ENCODE measurements around the gene PARD3B. TPM values are rescaled to one million over a fixed set of nuclear protein-coding genes. Genes with fewer than 3 reads are reported as not detected.

PARD3B gene
- total RNA-seq, 1 experiment from 2014 or later, result 5.1 TPM

DNA sequence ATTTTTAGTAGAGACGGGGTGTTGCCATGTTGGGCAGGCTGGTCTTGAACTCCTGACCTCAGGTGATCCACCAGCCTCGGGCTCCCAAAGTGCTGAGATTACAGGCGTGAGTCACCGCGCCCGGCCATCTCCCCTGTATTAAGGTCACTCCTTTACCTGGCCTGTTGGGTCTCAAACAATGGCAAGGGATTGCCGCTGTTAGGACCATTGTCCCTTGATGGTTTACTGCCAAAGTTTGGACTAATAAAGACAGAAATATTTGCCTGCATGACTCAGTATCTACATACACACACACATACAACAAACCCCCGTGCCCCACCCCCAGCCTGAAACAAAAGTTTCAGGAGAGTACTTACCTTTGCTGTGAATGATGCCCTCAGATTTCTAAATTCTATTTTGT, 16.5 kb downstream of the PARD3B start:
- Histone ChIP-seq H3K36me3 (no peaks in the 10 kb centered on the region), H3K27me3 (no peaks in the 10 kb centered on the region), H3K4me1 (no peaks in the 10 kb centered on the region), H3K9me3 (replicated peaks) (peaks cover 7% of the 10 kb centered on the region), H3K27ac (no peak overlapping the region), H3K4me3 (no peak overlapping the region)
- no peak for DNase-seq

DNA sequence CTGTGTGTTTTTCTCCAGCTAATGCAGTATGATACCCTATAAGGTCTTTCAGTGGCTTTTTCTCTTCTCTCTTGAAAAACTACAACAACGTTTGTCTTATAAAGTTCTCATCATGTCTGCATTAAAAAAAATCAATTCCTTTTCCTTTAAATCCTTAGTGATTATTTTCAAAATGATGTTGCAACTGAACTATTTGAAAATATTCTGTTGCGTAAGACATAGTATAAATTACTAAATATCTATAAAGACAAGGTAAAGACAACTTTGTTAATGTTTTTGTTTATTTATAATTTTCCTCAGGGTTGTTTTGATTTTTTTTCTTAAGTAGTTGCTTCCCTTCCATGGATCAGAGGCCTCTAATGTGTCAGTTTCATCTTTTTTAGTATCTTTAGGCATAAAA, 21.2 kb downstream of the PARD3B start:
- H3K4me3 ChIP-seq, result no peak overlapping the region
- no peaks in the 10 kb centered on the region for H3K4me1 ChIP-seq
- no peaks in the 10 kb centered on the region; the same call in 1 of the 2 replicates for H3K9me3 ChIP-seq (replicated peaks)
- no peaks in the 10 kb centered on the region for H3K36me3 ChIP-seq
- DNase-seq, result no peak
- H3K27me3 ChIP-seq, result no peaks in the 10 kb centered on the region
- no peak overlapping the region for H3K27ac ChIP-seq

- H3K9me3 ChIP-seq (replicated peaks), result no peaks in the 10 kb centered on the region; the same call in 1 of the 2 replicates
- no peaks in the 10 kb centered on the region for H3K36me3 ChIP-seq
- DNase-seq, result no peak
- H3K27me3 ChIP-seq, result no peaks in the 10 kb centered on the region
- H3K4me3 ChIP-seq, result no peak overlapping the region
- no peak overlapping the region for H3K27ac ChIP-seq
- no peaks in the 10 kb centered on the region for H3K4me1 ChIP-seq
These were observed 25.1 kb downstream of the PARD3B start for GRCh38 chr2:204570421-204570820.

- Histone ChIP-seq H3K4me1 (no peaks in the 10 kb centered on the region), H3K27ac (no peak overlapping the region), H3K27me3 (no peaks in the 10 kb centered on the region), H3K36me3 (no peaks in the 10 kb centered on the region), H3K9me3 (replicated peaks) (no peaks in the 10 kb centered on the region; the same call in 1 of the 2 replicates), H3K4me3 (no peak overlapping the region)
- no peak for DNase-seq
These were observed 25.8 kb downstream of the PARD3B start for GRCh38 chr2:204571041-204571440.

DNA sequence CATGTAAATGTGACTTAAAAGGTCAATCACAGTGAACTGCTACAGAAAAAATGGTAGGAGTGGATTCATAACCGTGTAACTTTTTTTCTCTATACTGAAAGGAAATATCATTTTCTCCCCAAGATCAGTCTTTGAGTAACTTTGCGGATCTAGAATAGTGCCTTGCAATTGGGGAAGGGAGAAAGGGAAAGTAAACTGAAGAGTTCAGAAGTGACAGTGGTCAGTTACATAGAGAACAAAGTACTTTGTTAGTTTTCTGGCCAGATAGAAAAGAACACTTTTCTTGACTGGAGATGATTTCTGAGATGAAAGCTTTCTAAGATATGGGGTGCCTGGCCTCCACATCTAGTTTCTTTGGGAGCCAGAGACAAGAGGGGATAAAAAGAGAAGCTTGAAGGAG, 26.6 kb downstream of the PARD3B start:
- no peak overlapping the region for H3K4me3 ChIP-seq
- no peaks in the 10 kb centered on the region for H3K27me3 ChIP-seq
- no peaks in the 10 kb centered on the region for H3K9me3 ChIP-seq (replicated peaks)
- no peak for DNase-seq
- H3K27ac ChIP-seq, result no peak overlapping the region
- no peaks in the 10 kb centered on the region for H3K4me1 ChIP-seq
- H3K36me3 ChIP-seq, result no peaks in the 10 kb centered on the region

DNA sequence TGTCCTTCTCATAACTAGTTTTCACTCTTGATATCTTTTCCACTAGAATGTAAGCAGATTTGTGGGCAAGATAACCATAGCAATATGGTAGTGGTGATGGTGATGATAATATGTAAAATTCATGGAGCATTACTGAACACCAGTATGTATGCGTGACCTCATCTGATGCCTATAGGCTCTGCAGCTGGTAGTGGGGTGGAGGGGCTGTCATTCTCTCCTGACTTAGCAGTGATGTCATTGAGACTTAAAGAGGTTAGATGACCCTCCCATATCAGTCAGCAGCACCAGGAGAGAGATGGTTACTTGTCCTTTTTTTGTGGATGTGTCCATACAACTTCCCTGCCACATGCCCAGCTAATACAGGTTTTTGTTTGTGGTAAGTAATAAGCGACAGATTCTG, 27.9 kb downstream of the PARD3B start:
- H3K27me3 ChIP-seq, result no peaks in the 10 kb centered on the region
- H3K4me3 ChIP-seq, result no peak overlapping the region
- H3K27ac ChIP-seq, result no peak overlapping the region
- H3K36me3 ChIP-seq, result no peaks in the 10 kb centered on the region
- DNase-seq, result no peak
- H3K4me1 ChIP-seq, result no peaks in the 10 kb centered on the region
- H3K9me3 ChIP-seq (replicated peaks), result no peaks in the 10 kb centered on the region

DNA sequence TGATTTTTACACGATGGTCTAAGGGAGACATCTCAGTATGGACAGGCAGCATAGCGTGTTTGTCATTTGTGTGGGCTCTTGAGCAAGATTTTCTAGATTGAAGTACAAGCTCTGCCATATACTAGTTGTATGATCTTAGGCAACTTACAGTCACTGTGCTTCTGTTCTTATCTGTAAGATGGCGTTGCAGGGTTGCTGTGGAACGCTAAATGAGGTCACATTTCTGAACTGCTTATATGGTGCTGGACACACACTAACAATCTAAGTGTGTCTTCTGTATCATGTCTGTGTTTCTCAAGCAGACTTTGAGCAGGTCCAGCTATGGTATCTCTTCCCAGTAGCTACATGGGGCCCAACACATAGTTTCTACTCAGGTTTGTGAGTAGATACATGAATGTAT, 29.2 kb downstream of the PARD3B start:
- Histone ChIP-seq H3K27ac (no peak overlapping the region), H3K27me3 (no peaks in the 10 kb centered on the region), H3K4me3 (no peak overlapping the region), H3K36me3 (no peaks in the 10 kb centered on the region), H3K9me3 (replicated peaks) (no peaks in the 10 kb centered on the region), H3K4me1 (no peaks in the 10 kb centered on the region)
- DNase-seq, result no peak

GRCh38 chr2:204575463-204575862, 30.2 kb downstream of the PARD3B start:
- Histone ChIP-seq H3K27me3 (no peaks in the 10 kb centered on the region), H3K36me3 (no peaks in the 10 kb centered on the region), H3K4me3 (no peak overlapping the region), H3K27ac (no peak overlapping the region), H3K9me3 (replicated peaks) (no peaks in the 10 kb centered on the region), H3K4me1 (no peaks in the 10 kb centered on the region)
- no peak for DNase-seq

DNA sequence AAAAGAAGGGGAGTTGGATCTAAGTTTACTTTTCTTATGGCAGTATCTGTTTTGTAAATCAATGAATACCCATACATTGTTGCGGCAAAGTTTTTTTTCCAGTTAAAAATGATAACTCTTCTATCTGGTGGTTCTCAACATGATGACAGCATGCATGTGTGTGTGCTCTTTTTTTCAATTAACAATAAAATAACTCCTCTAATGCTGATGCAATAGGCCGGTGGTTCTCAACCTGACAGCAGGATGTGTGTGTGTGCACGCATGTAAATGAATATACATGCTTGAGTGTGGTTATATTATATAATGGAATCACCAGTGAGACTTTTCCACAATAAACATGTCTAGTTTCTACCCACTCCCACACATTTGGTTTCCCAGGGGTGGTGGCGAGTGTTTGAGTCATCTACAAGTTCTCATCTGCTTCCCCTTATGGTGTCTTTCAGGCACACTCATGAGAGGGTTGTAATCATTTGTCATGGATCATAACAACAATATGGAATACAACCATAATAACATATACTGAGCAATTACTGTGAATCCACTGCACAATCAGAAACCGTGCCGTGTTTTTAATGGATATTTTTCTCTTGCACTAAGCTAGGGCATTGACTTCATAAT, 31.2 kb downstream of the PARD3B start:
- Histone ChIP-seq H3K4me3 (no peak overlapping the region), H3K27ac (no peak overlapping the region), H3K4me1 (no peaks in the 10 kb centered on the region), H3K36me3 (no peaks in the 10 kb centered on the region), H3K27me3 (no peaks in the 10 kb centered on the region), H3K9me3 (replicated peaks) (no peaks in the 10 kb centered on the region)
- DNase-seq, result no peak

DNA sequence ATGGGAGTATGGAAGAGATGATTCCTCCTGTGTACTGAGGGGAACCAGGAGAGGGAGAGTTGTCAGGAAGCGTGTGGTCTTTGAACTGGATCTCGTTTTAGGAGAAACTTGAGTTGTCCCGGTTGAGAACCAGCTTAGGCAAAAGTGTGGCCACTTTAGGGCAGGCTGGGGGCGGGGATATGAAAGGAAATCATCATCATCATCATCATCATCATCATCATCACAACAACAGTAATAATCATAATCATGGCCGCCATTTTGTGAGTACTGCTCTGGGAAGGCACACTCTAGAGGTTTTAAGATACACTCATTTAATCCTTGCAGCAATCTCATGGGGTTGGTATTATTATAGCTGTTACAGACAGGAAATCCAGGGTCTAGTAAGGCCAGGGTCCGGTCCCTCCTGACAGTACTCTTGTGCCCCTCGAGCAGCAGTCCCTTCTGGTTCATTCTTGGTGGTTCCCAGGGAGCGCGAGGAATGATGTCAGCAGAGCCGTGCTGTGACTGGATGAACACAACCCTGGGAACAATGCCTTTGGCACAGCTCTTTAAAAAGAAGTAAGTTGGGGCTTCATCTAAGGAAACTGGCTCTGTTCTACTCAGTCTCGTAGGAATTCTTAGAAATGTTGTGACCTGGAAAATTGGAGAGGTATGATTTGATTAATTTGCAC, 33.8 kb downstream of the PARD3B start:
- Histone ChIP-seq H3K9me3 (replicated peaks) (no peaks in the 10 kb centered on the region; the same call in 1 of the 2 replicates), H3K27ac (no peak overlapping the region), H3K4me3 (no peak overlapping the region), H3K27me3 (no peaks in the 10 kb centered on the region), H3K4me1 (no peaks in the 10 kb centered on the region), H3K36me3 (no peaks in the 10 kb centered on the region)
- no peak for DNase-seq

DNA sequence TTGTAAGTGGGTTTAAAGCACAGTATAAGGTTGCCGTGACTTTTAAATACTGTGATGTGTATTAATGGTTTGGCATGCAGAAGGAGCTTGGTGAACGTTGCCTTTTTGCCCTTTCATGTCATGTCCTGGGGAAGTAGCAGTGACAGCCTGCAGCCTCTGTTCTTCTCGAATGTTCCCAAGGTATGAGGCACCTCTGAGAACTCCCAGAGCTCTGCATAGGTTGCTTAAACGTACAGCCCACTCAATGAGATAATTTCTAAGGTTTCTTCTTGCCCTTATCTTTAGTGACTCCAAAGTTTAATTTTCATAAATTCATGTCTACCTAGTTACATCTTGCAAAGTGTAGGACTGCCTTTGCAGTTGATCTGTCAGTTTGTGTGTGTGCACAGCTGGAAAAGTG, 36.7 kb downstream of the PARD3B start:
- Histone ChIP-seq H3K9me3 (replicated peaks) (no peaks in the 10 kb centered on the region; the same call in 1 of the 2 replicates), H3K4me3 (no peak overlapping the region), H3K4me1 (no peaks in the 10 kb centered on the region), H3K27ac (no peak overlapping the region), H3K27me3 (no peaks in the 10 kb centered on the region), H3K36me3 (no peaks in the 10 kb centered on the region)
- DNase-seq, result no peak

- H3K4me3 ChIP-seq, result no peak overlapping the region
- DNase-seq, result no peak
- no peaks in the 10 kb centered on the region; the same call in 1 of the 2 replicates for H3K9me3 ChIP-seq (replicated peaks)
- no peaks in the 10 kb centered on the region for H3K27me3 ChIP-seq
- no peak overlapping the region for H3K27ac ChIP-seq
- no peaks in the 10 kb centered on the region for H3K36me3 ChIP-seq
- no peaks in the 10 kb centered on the region for H3K4me1 ChIP-seq
These were observed 38.5 kb downstream of the PARD3B start for GRCh38 chr2:204583773-204584172.

DNA sequence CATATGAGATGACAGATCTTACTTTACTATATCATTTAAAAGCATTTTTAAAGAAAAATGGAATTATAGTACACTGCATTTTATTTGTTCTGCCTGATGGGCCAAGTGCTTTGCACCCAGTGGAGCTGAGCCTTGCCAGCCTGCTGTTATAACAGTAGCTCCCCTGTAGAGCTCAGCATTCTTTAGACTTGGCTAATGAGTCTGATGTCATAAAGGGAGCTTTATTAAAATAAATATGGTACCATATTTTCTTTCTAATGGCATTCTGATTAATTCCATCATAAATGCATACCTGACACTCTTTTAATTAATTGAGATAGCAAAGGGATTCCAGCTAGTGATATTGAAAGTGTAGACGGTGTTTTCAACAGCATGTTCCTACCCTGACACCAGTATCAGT, 40.7 kb downstream of the PARD3B start:
- H3K27ac ChIP-seq, result no peak overlapping the region
- H3K4me1 ChIP-seq, result no peaks in the 10 kb centered on the region
- DNase-seq, result no peak
- no peaks in the 10 kb centered on the region for H3K36me3 ChIP-seq
- H3K9me3 ChIP-seq (replicated peaks), result no peaks in the 10 kb centered on the region; the same call in 1 of the 2 replicates
- H3K4me3 ChIP-seq, result no peak overlapping the region
- H3K27me3 ChIP-seq, result no peaks in the 10 kb centered on the region

DNA sequence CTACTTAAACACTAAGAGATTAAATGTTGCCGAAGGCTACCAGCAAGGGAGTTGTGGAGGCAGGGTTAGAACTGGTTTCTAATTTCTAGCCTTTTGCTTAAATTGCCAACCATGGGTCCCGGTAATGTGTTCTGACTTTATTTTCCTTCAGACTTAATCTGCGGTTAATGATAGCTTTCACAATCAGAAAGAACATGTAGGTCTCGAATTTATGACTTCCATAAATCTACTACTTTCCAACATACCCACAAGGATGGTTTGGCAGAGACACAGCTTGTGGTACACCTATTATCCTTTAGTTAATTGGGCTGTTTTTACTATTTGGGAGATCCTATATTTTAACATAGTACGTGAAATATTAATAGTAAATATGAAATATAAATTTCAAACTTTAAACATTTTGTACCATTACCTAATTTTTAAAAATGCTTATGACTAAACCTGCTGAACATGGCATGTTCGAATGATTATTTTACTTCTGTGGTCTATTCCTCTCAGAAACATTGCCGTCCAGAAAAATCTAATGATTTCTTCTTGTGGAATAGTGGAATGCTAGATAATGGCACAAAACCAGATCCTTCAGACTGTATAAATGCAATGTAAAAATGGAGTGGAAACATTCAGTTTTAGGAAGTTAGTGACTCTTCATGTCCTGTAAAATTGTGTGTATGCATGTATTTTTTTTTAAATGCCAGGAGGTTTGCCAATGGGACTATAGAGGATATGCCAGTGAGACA, 41.3 kb downstream of the PARD3B start:
- no peak for DNase-seq
- no peak overlapping the region for H3K4me3 ChIP-seq

GRCh38 chr2:204590063-204590462, 44.8 kb downstream of the PARD3B start:
- DNase-seq, result no peak
- Histone ChIP-seq H3K4me1 (peaks cover 4% of the 10 kb centered on the region; the same call in 1 of the 2 replicates), H3K9me3 (replicated peaks) (no peaks in the 10 kb centered on the region), H3K36me3 (no peaks in the 10 kb centered on the region), H3K4me3 (no peak overlapping the region), H3K27ac (no peak overlapping the region), H3K27me3 (no peaks in the 10 kb centered on the region)

More for the DNA sequence above, 41.3 kb downstream of the PARD3B start:
- Histone ChIP-seq H3K4me1 (no peaks in the 10 kb centered on the region), H3K36me3 (no peaks in the 10 kb centered on the region), H3K27me3 (no peaks in the 10 kb centered on the region), H3K9me3 (replicated peaks) (no peaks in the 10 kb centered on the region; the same call in 1 of the 2 replicates), H3K27ac (no peak overlapping the region)
